CD14-positive monocyte (primary cell): ENCODE results near the gene G6PC3. TPM values are rescaled to one million over a fixed set of nuclear protein-coding genes. Genes with fewer than 3 reads are reported as not detected.
A peak's percentile ranks its signal among the peaks of the same experiment; 100 is the strongest.

Source experiments
- DNase-seq, 3 donors: peaks; one replicate each; pipeline ENCODE4 v3.0.0-alpha.2; 2011 to 2022
- H2AFZ ChIP-seq: 2 replicates; pipeline ENCODE4 v1.6.0; 2012; ENCODE audit warnings: mild to moderate bottlenecking, low read depth, low read length, inconsistent platforms; ENCODE audit not compliant: insufficient read depth, poor library complexity, severe bottlenecking
- H3K27ac ChIP-seq, 2 donors: 1 replicate in 1 of 2; 2 replicates in 1 of 2; pipeline ENCODE4 v1.5.1; 2012 to 2013; ENCODE audit warnings: low read length in 2 of 2, control low read depth in 1 of 2, inconsistent platforms in 1 of 2, low read depth in 1 of 2, mild to moderate bottlenecking in 1 of 2
- H3K27me3 ChIP-seq, 2 donors: one replicate each; pipeline versions ENCODE4 v1.6.0 to v1.6.1; 2011 to 2013; ENCODE audit warnings: low read length in 2 of 2; ENCODE audit not compliant: control insufficient read depth in 2 of 2, insufficient read depth in 2 of 2
- H3K36me3 ChIP-seq, 2 donors: replicated peaks in 1 of 2; 1 replicate in 1 of 2; 2 replicates in 1 of 2; pipeline versions ENCODE4 v1.5.1 to v1.6.1; 2012 to 2013; ENCODE audit warnings: low read length in 2 of 2, control low read depth in 1 of 2, inconsistent platforms in 1 of 2, mild to moderate bottlenecking in 1 of 2; ENCODE audit not compliant: insufficient read depth in 2 of 2, control insufficient read depth in 1 of 2
- H3K4me1 ChIP-seq, 2 donors: 1 replicate in 1 of 2; 2 replicates in 1 of 2; pipeline versions ENCODE4 v1.5.1 to v1.6.1; 2012 to 2013; ENCODE audit warnings: low read length in 2 of 2, control low read depth in 1 of 2, inconsistent platforms in 1 of 2, mild to moderate bottlenecking in 1 of 2, moderate library complexity in 1 of 2; ENCODE audit not compliant: insufficient read depth in 2 of 2, control insufficient read depth in 1 of 2
- H3K4me2 ChIP-seq: replicated peaks from 2 replicates; pipeline ENCODE3; 2012; ENCODE audit warnings: low read length, moderate library complexity, mild to moderate bottlenecking; ENCODE audit not compliant: poor library complexity, severe bottlenecking; ENCODE audit errors: extremely low read depth
- H3K4me3 ChIP-seq, 3 experiments: fragments of 200-600 bp in 1 of 3; sonication (generic) in 1 of 3; replicated peaks in 1 of 3; 1 replicate in 2 of 3; 2 replicates in 1 of 3; pipeline ENCODE4 v1.5.1; 2011 to 2013; ENCODE audit warnings: low read length in 3 of 3, mild to moderate bottlenecking in 3 of 3, control low read depth in 2 of 3, low read depth in 2 of 3, inconsistent platforms in 1 of 3, moderate library complexity in 1 of 3
- H3K79me2 ChIP-seq: 2 replicates; pipeline ENCODE4 v1.6.0; 2012; ENCODE audit warnings: mild to moderate bottlenecking, control low read depth, inconsistent platforms, low read length, moderate library complexity; ENCODE audit not compliant: insufficient read depth
- H3K9ac ChIP-seq: 2 replicates; pipeline ENCODE4 v1.6.0; 2017; ENCODE audit warnings: low read length, mild to moderate bottlenecking; ENCODE audit not compliant: insufficient read depth, poor library complexity, severe bottlenecking
- H3K9me3 ChIP-seq, 2 donors: replicated peaks in 1 of 2; 1 replicate in 1 of 2; 2 replicates in 1 of 2; pipeline versions ENCODE4 v1.5.1 to v1.6.1; 2012 to 2013; ENCODE audit warnings: low read length in 2 of 2, control low read depth in 1 of 2; ENCODE audit not compliant: control insufficient read depth in 1 of 2, insufficient read depth in 1 of 2
- H4K20me1 ChIP-seq: 2 replicates; pipeline ENCODE4 v1.6.0; 2012; ENCODE audit warnings: mild to moderate bottlenecking, low read length, control low read depth, moderate library complexity; ENCODE audit not compliant: insufficient read depth
- H3K27ac Mint-ChIP-seq, 7 donors: one replicate each; pipeline ENCODE4 v1.8.0; 2020; ENCODE audit warnings: mild to moderate bottlenecking in 7 of 7, mixed read lengths in 7 of 7, moderate library complexity in 6 of 7, inconsistent platforms in 2 of 7
- H3K27me3 Mint-ChIP-seq, 3 donors: one replicate each; pipeline ENCODE4 v1.8.0; 2021 to 2022; ENCODE audit warnings: low read depth in 3 of 3, mild to moderate bottlenecking in 3 of 3, mixed read lengths in 3 of 3, moderate library complexity in 3 of 3, inconsistent platforms in 1 of 3
- H3K36me3 Mint-ChIP-seq, 2 donors: one replicate each; pipeline ENCODE4 v1.8.0; 2020; ENCODE audit warnings: mixed read lengths in 2 of 2, inconsistent platforms in 1 of 2, mild to moderate bottlenecking in 1 of 2
- H3K4me1 Mint-ChIP-seq: one replicate; pipeline ENCODE4 v1.8.0; 2020; ENCODE audit warnings: mild to moderate bottlenecking, mixed read lengths
- H3K4me3 Mint-ChIP-seq, 2 donors: one replicate each; pipeline ENCODE4 v1.8.0; 2020; ENCODE audit warnings: mild to moderate bottlenecking in 2 of 2, mixed read lengths in 2 of 2, moderate library complexity in 1 of 2
- H3K9me3 Mint-ChIP-seq, 7 donors: one replicate each; pipeline ENCODE4 v1.8.0; 2020 to 2022; ENCODE audit warnings: mixed read lengths in 7 of 7, mild to moderate bottlenecking in 6 of 7, moderate library complexity in 6 of 7, inconsistent platforms in 2 of 7
- WGBS: methylation state at CpG from one replicate; pipeline ENCODE4 v1.1.5; 2013; ENCODE audit warnings: missing lambda C conversion rate; ENCODE audit not compliant: insufficient coverage; 5-methylcytosine and 5-hydroxymethylcytosine counted together
- intact Hi-C, 2 donors: fragments of 100-400 bp; cut with micrococcal nuclease; formaldehyde crosslinking; loops; one replicate each; pipeline versions ENCODE4 v1.15.0 to v1.15.1; 2023
- polyA plus RNA-seq, 3 donors: library from polyadenylated mRNA; depleted of rRNA in 1 of 3; unstranded in 2 of 3; stranded (reverse) in 1 of 3; fragments of 300-500 nt in 2 of 3; fragments of >200 nt in 1 of 3; fragmentation: Illumina TruSeq in 2 of 3; gene quantifications; 1 replicate in 2 of 3; 2 replicates in 1 of 3; pipeline ENCODE4 v1.2.3, GENCODE V29; 2012 to 2021
- TF ChIP-seq, protein P1 (sequence below): fragments of 200-600 bp; IDR thresholded peaks from one replicate; pipeline ENCODE4 v1.8.0; 2022; ENCODE audit warnings: antibody characterized with exemption, mild to moderate bottlenecking

Gene G6PC3
- polyA plus RNA-seq, 3 donors = 38.0 to 46.4 (median 42.4) TPM

- Mint-ChIP-seq H3K27ac (peak overlapping the region; percentile 78 to 95 (median 86)), H3K4me3 (peak overlapping the region; percentile 41 to 61), H3K36me3 (peaks cover 61 to 83% of the 10 kb centered on the region in 2 donors), H3K4me1 (peaks cover 49% of the 10 kb centered on the region), H3K9me3 (no peaks in the 10 kb centered on the region), H3K27me3 (peaks cover 0 to 1% (median 0%) of the 10 kb centered on the region in 3 donors)
- no peak overlapping the region for H2AFZ ChIP-seq
- peak overlapping the region; percentile 65 to 80 for H3K27ac ChIP-seq
- H4K20me1 ChIP-seq = peaks cover 13% of the 10 kb centered on the region
- H3K4me1 ChIP-seq = peaks cover 42 to 49% of the 10 kb centered on the region in 2 donors
- TF ChIP-seq, protein P1, sequence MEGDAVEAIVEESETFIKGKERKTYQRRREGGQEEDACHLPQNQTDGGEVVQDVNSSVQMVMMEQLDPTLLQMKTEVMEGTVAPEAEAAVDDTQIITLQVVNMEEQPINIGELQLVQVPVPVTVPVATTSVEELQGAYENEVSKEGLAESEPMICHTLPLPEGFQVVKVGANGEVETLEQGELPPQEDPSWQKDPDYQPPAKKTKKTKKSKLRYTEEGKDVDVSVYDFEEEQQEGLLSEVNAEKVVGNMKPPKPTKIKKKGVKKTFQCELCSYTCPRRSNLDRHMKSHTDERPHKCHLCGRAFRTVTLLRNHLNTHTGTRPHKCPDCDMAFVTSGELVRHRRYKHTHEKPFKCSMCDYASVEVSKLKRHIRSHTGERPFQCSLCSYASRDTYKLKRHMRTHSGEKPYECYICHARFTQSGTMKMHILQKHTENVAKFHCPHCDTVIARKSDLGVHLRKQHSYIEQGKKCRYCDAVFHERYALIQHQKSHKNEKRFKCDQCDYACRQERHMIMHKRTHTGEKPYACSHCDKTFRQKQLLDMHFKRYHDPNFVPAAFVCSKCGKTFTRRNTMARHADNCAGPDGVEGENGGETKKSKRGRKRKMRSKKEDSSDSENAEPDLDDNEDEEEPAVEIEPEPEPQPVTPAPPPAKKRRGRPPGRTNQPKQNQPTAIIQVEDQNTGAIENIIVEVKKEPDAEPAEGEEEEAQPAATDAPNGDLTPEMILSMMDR = no peak
- H3K4me3 ChIP-seq = peak overlapping the region in 1 of 3 experiments; percentile 61
- no CpG with 5 or more reads among the region's 4 CpGs for WGBS
- peaks cover 16% of the 10 kb centered on the region for H3K79me2 ChIP-seq
- peaks cover 49 to 73% of the 10 kb centered on the region in 2 donors for H3K36me3 ChIP-seq
- intact Hi-C loops = no loop called here
- peak overlapping the region; percentile 59 for H3K9ac ChIP-seq
- peak; percentile 60 to 73 (median 64) for DNase-seq
- H3K4me2 ChIP-seq = peak overlapping the region; percentile 62
- H3K27me3 ChIP-seq = no peaks in the 10 kb centered on the region
- no peaks in the 10 kb centered on the region for H3K9me3 ChIP-seq
Measured at GRCh38 chr17:44077595-44077909, 7.0 kb downstream of the G6PC3 start.

DNA sequence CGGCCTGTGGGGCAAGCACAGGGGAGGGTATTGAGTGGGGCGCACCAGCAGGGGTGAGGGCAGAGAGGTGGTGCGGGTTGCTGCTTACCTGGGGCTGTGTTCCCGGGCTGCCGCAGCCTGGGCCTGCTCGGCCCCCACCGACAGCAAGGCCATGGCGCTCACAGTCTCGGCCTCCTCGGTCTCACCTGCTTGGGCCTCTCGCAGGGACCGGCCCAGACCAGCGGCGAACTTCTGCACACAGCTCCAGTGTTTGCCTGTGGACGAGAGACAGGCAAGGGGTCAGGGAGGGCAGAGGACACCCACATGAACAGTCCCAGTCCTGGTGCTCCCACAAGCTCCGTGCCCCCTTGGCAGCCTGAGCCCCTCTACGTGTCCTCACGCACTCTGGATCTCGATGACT is 7.9 kb downstream of the G6PC3 start:
- Histone ChIP-seq H3K4me2 (no peak overlapping the region), H3K36me3 (peaks cover 57 to 82% of the 10 kb centered on the region in 2 donors), H3K79me2 (peaks cover 8% of the 10 kb centered on the region), H3K9ac (no peak overlapping the region), H3K27me3 (no peaks in the 10 kb centered on the region), H2AFZ (no peak overlapping the region), H3K9me3 (no peaks in the 10 kb centered on the region), H3K4me3 (peak overlapping the region in 1 of 3 experiments; percentile 61), H4K20me1 (peaks cover 11% of the 10 kb centered on the region), H3K4me1 (peaks cover 37 to 43% of the 10 kb centered on the region in 2 donors), H3K27ac (peak overlapping the region; percentile 65 to 80)
- Mint-ChIP-seq H3K27me3 (peaks cover 0 to 1% (median 0%) of the 10 kb centered on the region in 3 donors), H3K4me1 (peaks cover 41% of the 10 kb centered on the region), H3K36me3 (peaks cover 69 to 86% of the 10 kb centered on the region in 2 donors), H3K27ac (peak overlapping the region in 2 of 7 donors; percentile 11 to 27), H3K4me3 (no peak overlapping the region), H3K9me3 (no peaks in the 10 kb centered on the region)
- no peak for DNase-seq
- TF ChIP-seq, protein P1 = no peak
- 97% methylated on average over 16 of the region's 19 CpGs for WGBS
- intact Hi-C loops = no loop called here
